A673 (cell line): ENCODE results near the gene ZDHHC21. TPM values are rescaled to one million over a fixed set of nuclear protein-coding genes. Genes with fewer than 3 reads are reported as not detected.

ENCODE experiments used
- BruUV-seq: library from RNA; stranded (reverse); fragments of 400-500 nt; replicated peaks from 2 replicates; lab custom pipeline; 2021; lab: Mats Ljungman, UMichigan
- CTCF ChIA-PET: fragments of 300-600 bp; sonication (Branson Sonifier 250); formaldehyde crosslinking; loops from one replicate; lab custom pipeline; 2022; ENCODE audit warnings: antibody characterized with exemption; lab: Charles Lee
- POLR2A ChIA-PET: fragments of 300-600 bp; sonication (Branson Sonifier 250); formaldehyde crosslinking; loops from one replicate; lab custom pipeline; 2022; ENCODE audit warnings: antibody characterized with exemption; ENCODE audit not compliant: low non-redundant PET; lab: Charles Lee
- DNase-seq: peaks from one replicate; pipeline ENCODE4 v3.0.0-alpha.2; 2015; ENCODE audit warnings: low spot score
- H3K27ac ChIP-seq: fragments of 200-600 bp; sonication (generic); 2 replicates; pipeline ENCODE4 v1.5.1; 2016; ENCODE audit warnings: mixed run types, low read depth, mild to moderate bottlenecking, mixed read lengths, antibody characterized with exemption, low read length; ENCODE audit not compliant: poor library complexity, severe bottlenecking
- H3K27me3 ChIP-seq: fragments of 200-600 bp; sonication (generic); replicated peaks from 2 replicates; pipeline ENCODE4 v1.6.1; 2017; ENCODE audit warnings: mixed run types, low read depth, mild to moderate bottlenecking, mixed read lengths, antibody characterized with exemption, low read length; ENCODE audit not compliant: insufficient read depth, poor library complexity
- H3K36me3 ChIP-seq: fragments of 200-600 bp; sonication (generic); 2 replicates; pipeline ENCODE4 v1.6.1; 2016; ENCODE audit warnings: mixed run types, mild to moderate bottlenecking, mixed read lengths, antibody characterized with exemption, low read length; ENCODE audit not compliant: insufficient read depth, poor library complexity, severe bottlenecking
- H3K4me1 ChIP-seq: fragments of 200-600 bp; sonication (generic); 2 replicates; pipeline ENCODE4 v1.6.1; 2017; ENCODE audit warnings: mixed run types, mild to moderate bottlenecking, mixed read lengths, antibody characterized with exemption, low read length; ENCODE audit not compliant: insufficient read depth, poor library complexity, severe bottlenecking
- H3K4me3 ChIP-seq: fragments of 200-600 bp; sonication (generic); 2 replicates; pipeline ENCODE4 v1.5.1; 2016; ENCODE audit warnings: low read depth, mixed run types, mild to moderate bottlenecking, mixed read lengths, low read length; ENCODE audit not compliant: poor library complexity, severe bottlenecking
- H3K9me3 ChIP-seq: fragments of 200-600 bp; sonication (generic); 2 replicates; pipeline ENCODE4 v1.6.1; 2016; ENCODE audit warnings: mixed run types, low read depth, mild to moderate bottlenecking, mixed read lengths, antibody characterized with exemption, low read length; ENCODE audit not compliant: poor library complexity, severe bottlenecking
- CTCF ChIP-seq: fragments of 300-800, 200-600 bp; sonication (generic); conservative IDR thresholded peaks from 2 replicates; pipeline ENCODE4 v1.5.1; 2017; ENCODE audit warnings: low read depth, mild to moderate bottlenecking, antibody characterized with exemption, low read length, moderate library complexity, mixed read lengths
- EZH2 ChIP-seq: fragments of 200-600 bp; sonication (generic); IDR thresholded peaks from 2 replicates; pipeline ENCODE4 v1.6.1; 2017; ENCODE audit warnings: borderline replicate concordance, low read depth, mild to moderate bottlenecking, mixed read lengths, antibody characterized with exemption, low read length; ENCODE audit not compliant: poor library complexity, severe bottlenecking
- intact Hi-C: fragments of 100-400 bp; cut with micrococcal nuclease; formaldehyde crosslinking; loops from one replicate; pipeline ENCODE4 v1.10.0; 2022; ENCODE audit not compliant: unreplicated experiment
- total RNA-seq: library from RNA; stranded (reverse); gene quantifications from 2 replicates; pipeline ENCODE4 v1.2.3, GENCODE V29; 2021

The ZDHHC21 gene
- total RNA-seq, 1 experiment from 2014 or later: 30.4 TPM

- TF ChIP-seq EZH2 (no peak), CTCF (no peak)
- ChIA-PET POLR2A (interaction anchor here (0.6 kb wide), 1 partner anchor 1624 kb away, joined by 3 read pairs; no protein-coding TSS in a partner anchor), CTCF (no interaction called here)
- Histone ChIP-seq H3K9me3 (peaks cover 12% of the 10 kb centered on the region), H3K4me1 (peaks cover 38% of the 10 kb centered on the region), H3K4me3 (no peak overlapping the region), H3K36me3 (peaks cover 39% of the 10 kb centered on the region), H3K27ac (peak overlapping the region; percentile 68), H3K27me3 (no peaks in the 10 kb centered on the region)
- BruUV-seq: no TSS peak
- DNase-seq: no peak
- intact Hi-C loops: loop anchor here (10.0 kb wide), 1 partner anchor 1142 kb away; no protein-coding TSS in a partner anchor
Observed at GRCh38 chr9:14713187-14713767, 20.0 kb upstream of the ZDHHC21 start.

- intact Hi-C loops: loop anchor here (10.0 kb wide), 1 partner anchor 1144 kb away; no protein-coding TSS in a partner anchor
- peaks cover 20% of the 10 kb centered on the region for H3K9me3 ChIP-seq
- CTCF ChIA-PET: no interaction called here
- H3K4me3 ChIP-seq: no peak overlapping the region
- DNase-seq: no peak
- H3K4me1 ChIP-seq: peaks cover 15% of the 10 kb centered on the region
- H3K36me3 ChIP-seq: peaks cover 47% of the 10 kb centered on the region
- TF ChIP-seq EZH2: no peak
- no peak for TF ChIP-seq CTCF
- POLR2A ChIA-PET: no interaction called here
- BruUV-seq: no TSS peak
- H3K27me3 ChIP-seq: no peaks in the 10 kb centered on the region
- peak overlapping the region; percentile 50 for H3K27ac ChIP-seq
Observed at GRCh38 chr9:14710804-14711203, 17.6 kb upstream of the ZDHHC21 start.

DNA sequence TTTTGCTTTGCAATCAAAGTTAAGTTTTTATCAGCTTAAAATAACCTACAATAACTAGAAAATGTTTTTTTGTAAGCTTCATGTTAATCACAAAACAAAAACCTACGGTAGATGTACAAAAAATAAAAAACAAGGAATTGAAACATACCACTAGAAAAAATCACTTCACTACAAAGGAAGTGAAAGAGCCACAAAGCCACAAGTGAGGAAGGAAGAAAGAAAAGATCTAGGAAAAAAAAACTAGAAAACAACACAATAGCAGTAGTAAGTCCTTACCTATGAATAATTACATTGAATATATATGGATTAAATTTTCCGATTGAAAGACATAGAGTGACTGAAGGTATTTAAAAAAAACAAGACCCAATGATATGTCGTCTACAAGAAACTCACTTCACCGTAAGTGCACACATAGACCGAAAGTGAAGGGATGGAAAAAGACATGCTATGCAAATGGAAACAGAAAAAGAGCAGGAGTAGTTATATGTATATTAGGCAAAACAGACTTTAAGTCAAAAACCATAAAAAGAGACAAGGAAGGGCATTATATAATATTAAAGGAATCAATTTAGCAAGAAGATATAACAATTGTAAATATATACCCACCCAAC lies 13.4 kb upstream of the ZDHHC21 start:
- no peak for DNase-seq
- TF ChIP-seq EZH2 (no peak), CTCF (no peak)
- CTCF ChIA-PET: no interaction called here
- H3K27ac ChIP-seq: no peak overlapping the region
- no TSS peak for BruUV-seq
- POLR2A ChIA-PET: no interaction called here
- H3K9me3 ChIP-seq: peaks cover 30% of the 10 kb centered on the region
- H3K4me1 ChIP-seq: no peaks in the 10 kb centered on the region
- intact Hi-C loops: no loop called here
- H3K36me3 ChIP-seq: peaks cover 54% of the 10 kb centered on the region
- no peaks in the 10 kb centered on the region for H3K27me3 ChIP-seq
- no peak overlapping the region for H3K4me3 ChIP-seq
